ENCODE measurements around the gene UBE3D.

GRCh38 chr6:82951935-82952334 is 113.7 kb downstream of the UBE3D start:
- TF ChIP-seq ETV6 (CRISPR knock-in tag; IDR thresholded peaks at IDR 0.05) (no peak), CTCF (IDR thresholded peaks at IDR 0.05) (no peak)
- TF ChIP-seq, protein P1, sequence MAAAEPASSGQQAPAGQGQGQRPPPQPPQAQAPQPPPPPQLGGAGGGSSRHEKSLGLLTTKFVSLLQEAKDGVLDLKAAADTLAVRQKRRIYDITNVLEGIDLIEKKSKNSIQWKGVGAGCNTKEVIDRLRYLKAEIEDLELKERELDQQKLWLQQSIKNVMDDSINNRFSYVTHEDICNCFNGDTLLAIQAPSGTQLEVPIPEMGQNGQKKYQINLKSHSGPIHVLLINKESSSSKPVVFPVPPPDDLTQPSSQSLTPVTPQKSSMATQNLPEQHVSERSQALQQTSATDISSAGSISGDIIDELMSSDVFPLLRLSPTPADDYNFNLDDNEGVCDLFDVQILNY (CRISPR knock-in tag; IDR thresholded peaks at IDR 0.05): no peak
- TF ChIP-seq, protein P2, sequence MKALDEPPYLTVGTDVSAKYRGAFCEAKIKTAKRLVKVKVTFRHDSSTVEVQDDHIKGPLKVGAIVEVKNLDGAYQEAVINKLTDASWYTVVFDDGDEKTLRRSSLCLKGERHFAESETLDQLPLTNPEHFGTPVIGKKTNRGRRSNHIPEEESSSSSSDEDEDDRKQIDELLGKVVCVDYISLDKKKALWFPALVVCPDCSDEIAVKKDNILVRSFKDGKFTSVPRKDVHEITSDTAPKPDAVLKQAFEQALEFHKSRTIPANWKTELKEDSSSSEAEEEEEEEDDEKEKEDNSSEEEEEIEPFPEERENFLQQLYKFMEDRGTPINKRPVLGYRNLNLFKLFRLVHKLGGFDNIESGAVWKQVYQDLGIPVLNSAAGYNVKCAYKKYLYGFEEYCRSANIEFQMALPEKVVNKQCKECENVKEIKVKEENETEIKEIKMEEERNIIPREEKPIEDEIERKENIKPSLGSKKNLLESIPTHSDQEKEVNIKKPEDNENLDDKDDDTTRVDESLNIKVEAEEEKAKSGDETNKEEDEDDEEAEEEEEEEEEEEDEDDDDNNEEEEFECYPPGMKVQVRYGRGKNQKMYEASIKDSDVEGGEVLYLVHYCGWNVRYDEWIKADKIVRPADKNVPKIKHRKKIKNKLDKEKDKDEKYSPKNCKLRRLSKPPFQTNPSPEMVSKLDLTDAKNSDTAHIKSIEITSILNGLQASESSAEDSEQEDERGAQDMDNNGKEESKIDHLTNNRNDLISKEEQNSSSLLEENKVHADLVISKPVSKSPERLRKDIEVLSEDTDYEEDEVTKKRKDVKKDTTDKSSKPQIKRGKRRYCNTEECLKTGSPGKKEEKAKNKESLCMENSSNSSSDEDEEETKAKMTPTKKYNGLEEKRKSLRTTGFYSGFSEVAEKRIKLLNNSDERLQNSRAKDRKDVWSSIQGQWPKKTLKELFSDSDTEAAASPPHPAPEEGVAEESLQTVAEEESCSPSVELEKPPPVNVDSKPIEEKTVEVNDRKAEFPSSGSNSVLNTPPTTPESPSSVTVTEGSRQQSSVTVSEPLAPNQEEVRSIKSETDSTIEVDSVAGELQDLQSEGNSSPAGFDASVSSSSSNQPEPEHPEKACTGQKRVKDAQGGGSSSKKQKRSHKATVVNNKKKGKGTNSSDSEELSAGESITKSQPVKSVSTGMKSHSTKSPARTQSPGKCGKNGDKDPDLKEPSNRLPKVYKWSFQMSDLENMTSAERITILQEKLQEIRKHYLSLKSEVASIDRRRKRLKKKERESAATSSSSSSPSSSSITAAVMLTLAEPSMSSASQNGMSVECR (CRISPR knock-in tag; IDR thresholded peaks at IDR 0.05; ENCODE audit: borderline replicate concordance): no peak
